GM12878 (cell line): ENCODE measurements around the gene C5AR2. TPM values are rescaled to one million over a fixed set of nuclear protein-coding genes. Genes with fewer than 3 reads are reported as not detected.

Experiments
- CBFB ChIP-seq: IDR thresholded peaks from 2 replicates; pipeline ENCODE4 v1.6.1; 2016; ENCODE audit warnings: antibody characterized with exemption, low read depth
- CTCF ChIP-seq, 3 experiments: IDR thresholded peaks in 2 of 3; conservative IDR thresholded peaks in 1 of 3; 2 replicates each; pipeline ENCODE4 v1.5.1; 2011; ENCODE audit warnings: low read depth in 3 of 3, low read length in 3 of 3, mild to moderate bottlenecking in 3 of 3, control low read depth in 2 of 3, moderate library complexity in 2 of 3, inconsistent platforms in 1 of 3, mixed read lengths in 1 of 3; ENCODE audit not compliant: control insufficient read depth in 2 of 3, insufficient read depth in 1 of 3; ENCODE audit errors: extremely low read depth in 1 of 3
- CUX1 ChIP-seq: IDR thresholded peaks from 2 replicates; pipeline ENCODE4 v1.6.1; 2012; ENCODE audit warnings: improper control_type of control experiment, low read depth, low read length; ENCODE audit not compliant: insufficient replicate concordance
- E2F4 ChIP-seq: IDR thresholded peaks from 2 replicates; pipeline ENCODE4 v1.6.1; 2012; ENCODE audit warnings: low read depth, low read length, improper control_type of control experiment
- RUNX3 ChIP-seq: IDR thresholded peaks from 2 replicates; pipeline ENCODE4 v1.6.1; 2012; ENCODE audit warnings: low read length, inconsistent platforms
- TARDBP ChIP-seq: IDR thresholded peaks from 2 replicates; pipeline ENCODE4 v1.6.1; 2016; ENCODE audit warnings: borderline replicate concordance
- ZNF592 ChIP-seq: fragments of 450-650 bp; IDR thresholded peaks from 2 replicates; pipeline ENCODE4 v1.6.1; 2017; ENCODE audit warnings: mild to moderate bottlenecking, moderate library complexity
- polyA plus RNA-seq, 11 experiments: library from polyadenylated mRNA; depleted of rRNA in 4 of 11; unstranded in 6 of 11; stranded (reverse) in 5 of 11; fragments of >200 nt; fragmentation: Nextera tagmentation in 4 of 11; fragmentation: Illumina TruSeq in 1 of 11; extraction: Ambion mirVana in 4 of 11; extraction: Trizol in 1 of 11; gene quantifications; 1 replicate in 1 of 11; 2 replicates in 10 of 11; pipeline versions ENCODE4 v1.2.1 to v1.2.3, GENCODE V29; 2011 to 2016; ENCODE audit warnings: inconsistent platforms in 2 of 11, missing spikeins in 2 of 11, low read depth in 1 of 11
- total RNA-seq, 4 experiments: library from RNA; depleted of rRNA in 3 of 4; stranded (reverse); fragments of >200 nt in 3 of 4; fragmentation: Illumina TruSeq in 1 of 4; extraction: Trizol in 1 of 4; gene quantifications; 2 replicates each; pipeline versions ENCODE4 v1.2.1 to v1.2.3, GENCODE V29; 2013 to 2021

C5AR2 gene
- total and polyA plus RNA-seq, 10 of the 15 experiments (the other 5 are each of a cell fraction or from before 2014, with no cell fraction given) = 0.01 TPM; not detected in 9

- TF ChIP-seq CTCF (IDR thresholded peaks at IDR 0.05 in 2 of 3, conservative IDR thresholded peaks at IDR 0.05 in 1 of 3; ENCODE audit: control insufficient read depth in 2 of 3, extremely low read depth in 1 of 3, insufficient read depth in 1 of 3, low read depth in 3 of 3, low read length in 3 of 3) (peak in 1 of 3 experiments; percentile 33; a peak in 2 of 6 replicates), CBFB (no peak), CUX1 (no peak), TARDBP (no peak), E2F4 (no peak), ZNF592 (no peak), RUNX3 (0 out of 2 replicates have a peak, but pooled peaks have one; percentile 10)
Measured at GRCh38 chr19:47309608-47310007, 22.4 kb upstream of the C5AR2 start, which contains the start of gene C5AR1 (continued).
